Fibroblast of lung (primary cell): ENCODE measurements around the gene TLN1. TPM values are rescaled to one million over a fixed set of nuclear protein-coding genes. Genes with fewer than 3 reads are reported as not detected.

ENCODE experiments used
- DNase-seq, 2 donors: peaks; one replicate each; pipeline versions ENCODE4 v3.0.0 to v3.0.0-alpha.2; 2010; ENCODE audit warnings: low read depth in 2 of 2
- H2AFZ ChIP-seq: 2 replicates; pipeline ENCODE4 v1.5.1; 2012; ENCODE audit warnings: low read length, control low read depth, inconsistent platforms
- H3K27ac ChIP-seq: 2 replicates; pipeline ENCODE4 v1.5.1; 2011; ENCODE audit warnings: low read length, control low read depth; ENCODE audit not compliant: insufficient read depth
- H3K27me3 ChIP-seq: 2 replicates; pipeline ENCODE4 v1.5.1; 2011; ENCODE audit warnings: mild to moderate bottlenecking, low read length; ENCODE audit not compliant: control insufficient read depth, insufficient read depth
- H3K36me3 ChIP-seq: 2 replicates; pipeline ENCODE4 v1.5.1; 2011; ENCODE audit warnings: low read length; ENCODE audit not compliant: control insufficient read depth, insufficient read depth
- H3K4me1 ChIP-seq: 2 replicates; pipeline ENCODE4 v1.5.1; 2011; ENCODE audit warnings: low read length; ENCODE audit not compliant: control insufficient read depth, insufficient read depth; ENCODE audit errors: extremely low read depth
- H3K4me2 ChIP-seq: 2 replicates; pipeline ENCODE4 v1.5.1; 2011; ENCODE audit warnings: low read length, control low read depth; ENCODE audit not compliant: insufficient read depth; ENCODE audit errors: extremely low read depth
- H3K4me3 ChIP-seq, 4 experiments: fragments of 200-600 bp in 1 of 4; sonication (generic) in 1 of 4; replicated peaks in 1 of 4; 2 replicates each; pipeline ENCODE4 v1.5.1; 2011 to 2016; ENCODE audit warnings: low read length in 4 of 4, low read depth in 3 of 4, mild to moderate bottlenecking in 3 of 4, control low read depth in 2 of 4, inconsistent platforms in 1 of 4, mixed read lengths in 1 of 4; ENCODE audit not compliant: insufficient read depth in 1 of 4; ENCODE audit errors: control extremely low read depth in 1 of 4
- H3K79me2 ChIP-seq: 2 replicates; pipeline ENCODE4 v1.5.1; 2012; ENCODE audit warnings: mild to moderate bottlenecking, low read length, inconsistent platforms; ENCODE audit not compliant: control insufficient read depth, insufficient read depth
- H3K9ac ChIP-seq: 2 replicates; pipeline ENCODE4 v1.5.1; 2011; ENCODE audit warnings: mild to moderate bottlenecking, low read length, control low read depth; ENCODE audit not compliant: insufficient read depth
- H3K9me3 ChIP-seq: 2 replicates; pipeline ENCODE4 v1.5.1; 2012; ENCODE audit warnings: low read depth, low read length; ENCODE audit not compliant: control insufficient read depth, insufficient read depth
- H4K20me1 ChIP-seq: 2 replicates; pipeline ENCODE4 v1.5.1; 2011; ENCODE audit warnings: low read length; ENCODE audit not compliant: control insufficient read depth, insufficient read depth; ENCODE audit errors: extremely low read depth
- CTCF ChIP-seq, 2 donors: IDR thresholded peaks in 1 of 2; conservative IDR thresholded peaks in 1 of 2; 1 replicate in 1 of 2; 2 replicates in 1 of 2; pipeline ENCODE4 v1.5.1; 2011 to 2012; ENCODE audit warnings: low read length in 2 of 2, control low read depth in 1 of 2, inconsistent platforms in 1 of 2, low read depth in 1 of 2, mild to moderate bottlenecking in 1 of 2
- EZH2 ChIP-seq: IDR thresholded peaks from 2 replicates; pipeline ENCODE4 v1.5.1; 2012; ENCODE audit warnings: low read length, control low read depth, mild to moderate bottlenecking; ENCODE audit errors: missing control alignments
- polyA plus RNA-seq, 2 donors: library from polyadenylated mRNA; depleted of rRNA in 1 of 2; stranded (reverse) in 1 of 2; unstranded in 1 of 2; fragments of >200 nt; gene quantifications; 2 replicates each; pipeline ENCODE4 v1.2.1, GENCODE V29; 2011 to 2012; ENCODE audit warnings: missing spikeins in 1 of 2
- total RNA-seq: library from RNA; depleted of rRNA; stranded (reverse); fragments of >200 nt; gene quantifications from 2 replicates; pipeline ENCODE4 v1.2.1, GENCODE V29; 2014

The TLN1 gene
- total and polyA plus RNA-seq, 2 donors (not counting 1 experiment from before 2014, with no cell fraction given) = 214 to 405 TPM

DNA sequence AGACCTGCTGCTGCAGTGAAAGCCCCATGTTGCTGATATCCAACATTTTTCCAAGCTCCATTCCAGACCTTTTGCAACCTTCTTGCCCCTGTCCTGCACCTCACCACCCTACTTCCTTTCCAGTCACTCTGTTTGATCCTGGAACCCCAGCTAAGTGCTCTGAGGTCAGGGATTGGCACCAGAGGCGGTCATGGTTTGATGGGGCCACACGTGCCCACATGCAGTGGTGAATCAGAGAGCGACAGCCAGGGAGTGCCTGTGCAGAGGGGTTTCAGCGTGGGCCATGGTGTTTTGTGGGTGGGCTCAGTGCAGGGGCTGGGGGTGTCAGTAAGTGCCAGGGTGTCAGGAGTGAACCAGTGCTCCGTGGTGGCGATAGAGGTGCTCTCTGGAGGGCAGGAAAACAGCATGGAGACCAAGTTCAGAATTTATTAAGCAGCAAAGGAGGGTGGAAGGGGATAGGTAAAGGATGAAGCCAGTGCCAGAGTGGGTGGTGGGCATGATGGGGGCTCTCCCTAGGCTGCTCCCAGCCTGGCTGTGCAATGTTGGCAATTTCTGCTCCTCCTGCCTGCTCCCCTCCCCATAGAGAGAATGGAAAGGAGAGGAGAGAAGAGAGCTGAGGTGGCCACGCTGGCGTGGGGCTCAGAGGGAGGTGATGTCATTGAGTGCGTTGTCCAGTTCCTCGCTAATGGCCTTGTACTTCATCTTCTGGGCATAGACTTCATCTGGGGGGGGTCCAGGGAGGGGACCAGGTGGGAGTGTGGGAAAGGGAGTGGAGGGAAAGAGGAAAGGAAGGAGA lies 49.3 kb downstream of the TLN1 start:
- Histone ChIP-seq H2AFZ (no peak overlapping the region), H4K20me1 (no peaks in the 10 kb centered on the region), H3K4me2 (no peak overlapping the region), H3K79me2 (peaks cover 32% of the 10 kb centered on the region), H3K27me3 (no peaks in the 10 kb centered on the region), H3K27ac (peak overlapping the region; percentile 8), H3K9ac (no peak overlapping the region), H3K4me3 (no peak overlapping the region), H3K36me3 (peaks cover 30% of the 10 kb centered on the region), H3K4me1 (peaks cover 42% of the 10 kb centered on the region), H3K9me3 (no peaks in the 10 kb centered on the region)
- no peak for DNase-seq
- no peak for TF ChIP-seq EZH2
- TF ChIP-seq CTCF (conservative IDR thresholded peaks at IDR 0.05 in 1 of 2, IDR thresholded peaks at IDR 0.05 in 1 of 2; ENCODE audit: low read depth in 1 of 2, low read length in 2 of 2) = no peak

GRCh38 chr9:35682051-35682450 lies 49.9 kb downstream of the TLN1 start:
- no peak overlapping the region for H3K4me2 ChIP-seq
- H3K4me1 ChIP-seq = peaks cover 38% of the 10 kb centered on the region
- H3K79me2 ChIP-seq = peaks cover 25% of the 10 kb centered on the region
- H3K36me3 ChIP-seq = peaks cover 27% of the 10 kb centered on the region
- H2AFZ ChIP-seq = no peak overlapping the region
- TF ChIP-seq CTCF (conservative IDR thresholded peaks at IDR 0.05 in 1 of 2, IDR thresholded peaks at IDR 0.05 in 1 of 2; ENCODE audit: low read depth in 1 of 2, low read length in 2 of 2) (no peak), EZH2 (no peak)
- no peaks in the 10 kb centered on the region for H3K27me3 ChIP-seq
- no peaks in the 10 kb centered on the region for H4K20me1 ChIP-seq
- peak overlapping the region; percentile 8 for H3K27ac ChIP-seq
- no peak overlapping the region for H3K9ac ChIP-seq
- no peaks in the 10 kb centered on the region for H3K9me3 ChIP-seq
- no peak overlapping the region for H3K4me3 ChIP-seq
- peak in 1 of 2 donors; percentile 29 for DNase-seq

- TF ChIP-seq CTCF (conservative IDR thresholded peaks at IDR 0.05 in 1 of 2, IDR thresholded peaks at IDR 0.05 in 1 of 2; ENCODE audit: low read depth in 1 of 2, low read length in 2 of 2) (no peak), EZH2 (no peak)
- H2AFZ ChIP-seq = no peak overlapping the region
- peaks cover 38% of the 10 kb centered on the region for H3K4me1 ChIP-seq
- peaks cover 19% of the 10 kb centered on the region for H3K79me2 ChIP-seq
- no peaks in the 10 kb centered on the region for H3K27me3 ChIP-seq
- no peak overlapping the region for H3K9ac ChIP-seq
- peaks cover 27% of the 10 kb centered on the region for H3K36me3 ChIP-seq
- H3K9me3 ChIP-seq = no peaks in the 10 kb centered on the region
- peak in 1 of 2 donors; percentile 58 for DNase-seq
- no peak overlapping the region for H3K4me3 ChIP-seq
- H3K4me2 ChIP-seq = no peak overlapping the region
- H3K27ac ChIP-seq = peak overlapping the region; percentile 5
- no peaks in the 10 kb centered on the region for H4K20me1 ChIP-seq
Observed at GRCh38 chr9:35681341-35682002, 50.5 kb downstream of the TLN1 start.
